ENCODE results near the gene TULP3.
A peak's percentile ranks its signal among the peaks of the same experiment; 100 is the strongest.
"Not testable (repeated sequence)": the region's sequence is repeated elsewhere in the genome, so short reads cannot be mapped to it uniquely, and the experiment has no call there.

The TULP3 gene

DNA sequence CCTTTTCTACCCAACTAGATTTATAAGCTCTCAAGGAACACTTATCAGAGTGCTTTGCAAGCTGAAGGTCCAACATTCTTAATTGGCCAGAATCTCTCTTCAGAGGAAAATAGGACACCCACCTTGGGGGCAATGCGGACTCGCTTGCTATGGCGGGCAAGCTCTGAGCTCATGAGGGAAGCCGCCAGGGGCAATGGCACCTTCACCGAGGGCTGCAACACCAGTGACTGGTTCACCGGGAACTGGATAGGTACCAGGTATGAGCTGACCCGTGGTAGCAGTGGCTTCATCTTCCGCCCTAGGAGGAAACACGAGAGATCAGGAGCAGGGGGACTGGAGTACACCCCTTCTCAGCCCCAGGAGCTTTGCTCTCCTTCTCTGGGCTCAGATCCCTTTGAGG lies 26.5 kb upstream of the TULP3 start:
- no peak for TF ChIP-seq ARNTL (CRISPR knock-in tag; IDR thresholded peaks at IDR 0.05; ENCODE audit: borderline replicate concordance, low read depth)
- TF ChIP-seq BACH2 (CRISPR knock-in tag; IDR thresholded peaks at IDR 0.05; ENCODE audit: borderline replicate concordance): no peak
- TF ChIP-seq ZFP3 (CRISPR knock-in tag; IDR thresholded peaks at IDR 0.05): no peak
- no peak for TF ChIP-seq OSR1 (CRISPR knock-in tag; IDR thresholded peaks at IDR 0.05)
- TF ChIP-seq, protein P1, sequence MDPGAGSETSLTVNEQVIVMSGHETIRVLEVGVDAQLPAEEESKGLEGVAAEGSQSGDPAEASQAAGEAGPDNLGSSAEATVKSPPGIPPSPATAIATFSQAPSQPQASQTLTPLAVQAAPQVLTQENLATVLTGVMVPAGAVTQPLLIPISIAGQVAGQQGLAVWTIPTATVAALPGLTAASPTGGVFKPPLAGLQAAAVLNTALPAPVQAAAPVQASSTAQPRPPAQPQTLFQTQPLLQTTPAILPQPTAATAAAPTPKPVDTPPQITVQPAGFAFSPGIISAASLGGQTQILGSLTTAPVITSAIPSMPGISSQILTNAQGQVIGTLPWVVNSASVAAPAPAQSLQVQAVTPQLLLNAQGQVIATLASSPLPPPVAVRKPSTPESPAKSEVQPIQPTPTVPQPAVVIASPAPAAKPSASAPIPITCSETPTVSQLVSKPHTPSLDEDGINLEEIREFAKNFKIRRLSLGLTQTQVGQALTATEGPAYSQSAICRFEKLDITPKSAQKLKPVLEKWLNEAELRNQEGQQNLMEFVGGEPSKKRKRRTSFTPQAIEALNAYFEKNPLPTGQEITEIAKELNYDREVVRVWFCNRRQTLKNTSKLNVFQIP (CRISPR knock-in tag; IDR thresholded peaks at IDR 0.05; ENCODE audit: borderline replicate concordance, low read depth): no peak
- TF ChIP-seq, protein P2, sequence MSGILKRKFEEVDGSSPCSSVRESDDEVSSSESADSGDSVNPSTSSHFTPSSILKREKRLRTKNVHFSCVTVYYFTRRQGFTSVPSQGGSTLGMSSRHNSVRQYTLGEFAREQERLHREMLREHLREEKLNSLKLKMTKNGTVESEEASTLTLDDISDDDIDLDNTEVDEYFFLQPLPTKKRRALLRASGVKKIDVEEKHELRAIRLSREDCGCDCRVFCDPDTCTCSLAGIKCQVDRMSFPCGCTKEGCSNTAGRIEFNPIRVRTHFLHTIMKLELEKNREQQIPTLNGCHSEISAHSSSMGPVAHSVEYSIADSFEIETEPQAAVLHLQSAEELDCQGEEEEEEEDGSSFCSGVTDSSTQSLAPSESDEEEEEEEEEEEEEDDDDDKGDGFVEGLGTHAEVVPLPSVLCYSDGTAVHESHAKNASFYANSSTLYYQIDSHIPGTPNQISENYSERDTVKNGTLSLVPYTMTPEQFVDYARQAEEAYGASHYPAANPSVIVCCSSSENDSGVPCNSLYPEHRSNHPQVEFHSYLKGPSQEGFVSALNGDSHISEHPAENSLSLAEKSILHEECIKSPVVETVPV (CRISPR knock-in tag; IDR thresholded peaks at IDR 0.05): no peak
- TF ChIP-seq CSDC2 (CRISPR knock-in tag; IDR thresholded peaks at IDR 0.05): no peak
- no peak for TF ChIP-seq ESRRG (CRISPR knock-in tag; IDR thresholded peaks at IDR 0.05)
- TF ChIP-seq ZNF8 (CRISPR knock-in tag; IDR thresholded peaks at IDR 0.05): no peak
- TF ChIP-seq PPARA (CRISPR knock-in tag; IDR thresholded peaks at IDR 0.05; ENCODE audit: borderline replicate concordance): no peak
- TF ChIP-seq, protein P3, sequence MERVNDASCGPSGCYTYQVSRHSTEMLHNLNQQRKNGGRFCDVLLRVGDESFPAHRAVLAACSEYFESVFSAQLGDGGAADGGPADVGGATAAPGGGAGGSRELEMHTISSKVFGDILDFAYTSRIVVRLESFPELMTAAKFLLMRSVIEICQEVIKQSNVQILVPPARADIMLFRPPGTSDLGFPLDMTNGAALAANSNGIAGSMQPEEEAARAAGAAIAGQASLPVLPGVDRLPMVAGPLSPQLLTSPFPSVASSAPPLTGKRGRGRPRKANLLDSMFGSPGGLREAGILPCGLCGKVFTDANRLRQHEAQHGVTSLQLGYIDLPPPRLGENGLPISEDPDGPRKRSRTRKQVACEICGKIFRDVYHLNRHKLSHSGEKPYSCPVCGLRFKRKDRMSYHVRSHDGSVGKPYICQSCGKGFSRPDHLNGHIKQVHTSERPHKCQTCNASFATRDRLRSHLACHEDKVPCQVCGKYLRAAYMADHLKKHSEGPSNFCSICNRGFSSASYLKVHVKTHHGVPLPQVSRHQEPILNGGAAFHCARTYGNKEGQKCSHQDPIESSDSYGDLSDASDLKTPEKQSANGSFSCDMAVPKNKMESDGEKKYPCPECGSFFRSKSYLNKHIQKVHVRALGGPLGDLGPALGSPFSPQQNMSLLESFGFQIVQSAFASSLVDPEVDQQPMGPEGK (CRISPR knock-in tag; IDR thresholded peaks at IDR 0.05; ENCODE audit: borderline replicate concordance): no peak
- no peak for TF ChIP-seq ISL1 (CRISPR knock-in tag; IDR thresholded peaks at IDR 0.05)
- ATAC-seq: no peak

DNA sequence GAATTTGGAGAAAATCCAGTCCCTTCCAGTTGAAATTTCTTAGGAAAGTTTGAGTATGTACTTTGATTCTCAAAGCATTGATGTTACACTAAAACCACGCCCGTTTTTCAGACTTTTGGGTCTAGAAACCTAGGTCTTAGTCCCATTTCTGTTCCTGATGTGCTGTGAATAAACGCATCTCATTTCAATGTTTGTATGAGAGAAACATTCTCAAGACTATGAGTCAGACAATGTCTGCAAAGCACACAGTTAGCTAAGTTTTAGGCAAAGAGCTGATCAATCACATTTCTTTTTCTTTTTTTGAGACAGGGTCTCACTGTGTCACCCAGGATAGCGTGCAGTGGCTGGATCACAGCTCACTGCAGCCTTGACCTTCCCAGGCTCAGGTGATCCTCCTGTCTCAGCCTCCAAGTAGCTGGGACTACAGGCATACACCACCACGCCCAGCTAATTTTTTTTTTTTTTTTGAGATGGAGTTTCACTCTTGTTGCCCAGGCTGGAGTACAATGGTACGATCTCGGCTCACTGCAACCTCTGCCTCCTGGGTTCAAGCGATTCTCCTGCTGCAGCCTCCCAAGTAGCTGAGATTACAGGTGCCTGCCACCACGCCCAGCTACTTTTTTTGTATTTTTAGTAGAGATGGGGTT lies 21.6 kb upstream of the TULP3 start:
- ATAC-seq: not testable (repeated sequence)

DNA sequence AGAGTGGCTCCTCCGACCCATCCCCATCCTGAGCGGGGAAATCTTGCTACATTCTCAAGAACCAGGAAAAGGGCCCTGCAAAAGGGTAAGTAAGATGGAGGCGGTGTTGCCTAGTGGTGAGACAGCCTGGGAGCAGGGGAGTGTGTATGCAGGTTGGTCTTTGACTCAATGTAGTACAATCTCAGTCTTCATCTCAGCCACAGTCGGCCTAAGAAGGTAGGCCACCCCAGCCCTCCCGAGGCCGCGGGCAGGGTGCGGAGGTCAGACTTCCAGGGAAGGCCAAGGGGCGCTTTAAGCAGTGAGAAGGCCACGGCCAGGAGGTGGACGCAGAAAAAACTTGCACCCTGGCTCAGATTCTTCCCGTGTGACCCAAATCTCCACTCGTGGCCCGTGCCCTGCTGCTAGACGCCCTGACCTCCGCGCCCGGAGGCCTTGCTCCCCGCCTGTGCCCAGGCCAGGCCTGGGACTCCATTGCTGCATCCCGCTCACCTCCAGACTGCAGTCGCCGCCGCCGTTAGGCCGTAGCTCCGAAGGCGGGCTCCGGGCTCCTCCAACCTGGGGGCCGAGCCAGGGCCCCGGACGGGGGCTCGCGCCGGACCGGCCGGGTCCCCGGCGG lies 14.2 kb upstream of the TULP3 start:
- peak; percentile 83 for ATAC-seq
- TF ChIP-seq ZNF8 (CRISPR knock-in tag; IDR thresholded peaks at IDR 0.05): no peak
- TF ChIP-seq ISL1 (CRISPR knock-in tag; IDR thresholded peaks at IDR 0.05): no peak
- TF ChIP-seq TCF4 (CRISPR knock-in tag; IDR thresholded peaks at IDR 0.05; ENCODE audit: borderline replicate concordance): no peak
- TF ChIP-seq TOX (CRISPR knock-in tag; IDR thresholded peaks at IDR 0.05; ENCODE audit: borderline replicate concordance): no peak
- TF ChIP-seq BACH2 (CRISPR knock-in tag; IDR thresholded peaks at IDR 0.05; ENCODE audit: borderline replicate concordance): no peak
- TF ChIP-seq ZC3H10 (CRISPR knock-in tag; IDR thresholded peaks at IDR 0.05): no peak
- TF ChIP-seq ARNTL (CRISPR knock-in tag; IDR thresholded peaks at IDR 0.05; ENCODE audit: borderline replicate concordance, low read depth): no peak

DNA sequence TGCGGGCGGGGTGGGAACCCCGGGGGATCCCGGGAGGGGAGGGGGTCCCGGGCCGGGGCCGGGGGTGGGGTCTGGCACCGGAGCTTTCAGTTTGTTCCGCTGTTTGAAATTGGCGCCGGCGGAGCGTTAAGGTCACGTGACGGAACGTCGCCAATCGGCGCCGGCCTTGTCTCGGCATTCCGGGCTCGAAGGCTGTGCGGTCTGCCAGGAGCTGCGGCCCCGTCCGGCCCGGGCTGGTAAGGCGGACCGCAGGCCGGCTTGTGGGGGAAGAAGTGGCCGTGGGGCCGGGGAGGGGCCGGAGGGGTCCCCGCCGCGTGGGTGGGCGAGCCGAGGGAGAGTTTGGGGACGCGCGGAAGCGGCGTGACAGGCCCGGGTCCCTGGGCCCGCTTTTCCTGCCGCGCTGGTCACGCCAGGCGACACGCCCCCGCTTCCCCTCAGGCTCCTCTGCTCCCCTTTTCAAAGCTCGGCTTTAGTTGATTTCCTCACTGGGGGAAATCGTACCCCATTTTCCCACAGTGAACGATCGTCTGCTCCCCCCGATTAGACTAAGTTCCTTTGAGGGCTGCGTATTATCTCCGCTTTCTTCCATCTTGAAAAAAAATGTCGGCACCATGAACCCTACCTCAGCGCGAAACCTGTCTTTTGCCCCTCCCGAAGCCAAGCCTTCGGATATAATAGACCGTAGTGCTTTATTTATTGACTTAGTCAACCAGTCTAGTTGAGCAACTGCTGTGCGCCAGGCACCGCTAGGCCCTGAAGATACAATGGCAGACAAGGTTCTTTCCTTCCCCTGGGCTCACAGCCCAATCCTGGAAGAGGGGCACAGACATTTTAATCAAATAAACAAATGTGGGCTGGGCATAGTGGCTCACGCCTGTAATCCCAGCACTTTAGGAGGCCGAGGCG lies 13.4 kb upstream of the TULP3 start, which contains the start of the genes FOXM1 and RHNO1:
FOXM1 (minus strand) TSS at position 128 of the 906 bp plus-strand sequence. CDS start 2,696 bp downstream, outside the sequence.
RHNO1 (plus strand) TSS at position 177 of the 906 bp plus-strand sequence. CDS start 8,144 bp downstream, outside the sequence.
- no peak for TF ChIP-seq TCF4 (CRISPR knock-in tag; IDR thresholded peaks at IDR 0.05; ENCODE audit: borderline replicate concordance)
- TF ChIP-seq, protein P4, sequence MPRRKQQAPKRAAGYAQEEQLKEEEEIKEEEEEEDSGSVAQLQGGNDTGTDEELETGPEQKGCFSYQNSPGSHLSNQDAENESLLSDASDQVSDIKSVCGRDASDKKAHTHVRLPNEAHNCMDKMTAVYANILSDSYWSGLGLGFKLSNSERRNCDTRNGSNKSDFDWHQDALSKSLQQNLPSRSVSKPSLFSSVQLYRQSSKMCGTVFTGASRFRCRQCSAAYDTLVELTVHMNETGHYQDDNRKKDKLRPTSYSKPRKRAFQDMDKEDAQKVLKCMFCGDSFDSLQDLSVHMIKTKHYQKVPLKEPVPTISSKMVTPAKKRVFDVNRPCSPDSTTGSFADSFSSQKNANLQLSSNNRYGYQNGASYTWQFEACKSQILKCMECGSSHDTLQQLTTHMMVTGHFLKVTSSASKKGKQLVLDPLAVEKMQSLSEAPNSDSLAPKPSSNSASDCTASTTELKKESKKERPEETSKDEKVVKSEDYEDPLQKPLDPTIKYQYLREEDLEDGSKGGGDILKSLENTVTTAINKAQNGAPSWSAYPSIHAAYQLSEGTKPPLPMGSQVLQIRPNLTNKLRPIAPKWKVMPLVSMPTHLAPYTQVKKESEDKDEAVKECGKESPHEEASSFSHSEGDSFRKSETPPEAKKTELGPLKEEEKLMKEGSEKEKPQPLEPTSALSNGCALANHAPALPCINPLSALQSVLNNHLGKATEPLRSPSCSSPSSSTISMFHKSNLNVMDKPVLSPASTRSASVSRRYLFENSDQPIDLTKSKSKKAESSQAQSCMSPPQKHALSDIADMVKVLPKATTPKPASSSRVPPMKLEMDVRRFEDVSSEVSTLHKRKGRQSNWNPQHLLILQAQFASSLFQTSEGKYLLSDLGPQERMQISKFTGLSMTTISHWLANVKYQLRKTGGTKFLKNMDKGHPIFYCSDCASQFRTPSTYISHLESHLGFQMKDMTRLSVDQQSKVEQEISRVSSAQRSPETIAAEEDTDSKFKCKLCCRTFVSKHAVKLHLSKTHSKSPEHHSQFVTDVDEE (CRISPR knock-in tag; IDR thresholded peaks at IDR 0.05): 0 out of 2 replicates have a peak, but pooled peaks have one; percentile 38
- ATAC-seq: peak; percentile 93

All from SK-N-SH treated with all-trans-retinoic acid at 6 μM for 48 hours (cell line).